Measurements from ENCODE around the gene CSHL1. TPM values are rescaled to one million over a fixed set of nuclear protein-coding genes. Genes with fewer than 3 reads are reported as not detected.
A peak's percentile ranks its signal among the peaks of the same experiment; 100 is the strongest.

The CSHL1 gene
- polyA plus RNA-seq (ENCODE audit: insufficient read length): not detected
- long read RNA-seq, donor 1: 0 reads
- long read RNA-seq, donor 2: 0 reads
- long read RNA-seq, donor 3: 0 reads
- long read RNA-seq, donor 4: 0 reads
- long read RNA-seq, donor 5: 0 reads
- long read RNA-seq, donor 6: 0 reads
- long read RNA-seq, donor 7: 0 reads
- long read RNA-seq, donor 8: 0 reads

- no peak for DNase-seq
Measured at GRCh38 chr17:63911041-63911635, at the start of gene CSHL1. Gene CSHL1, minus strand, starts transcription at chr17:63911258. Its CDS starts 62 bp downstream, at chr17:63911196.

GRCh38 chr17:63960430-63960829 is 49.4 kb upstream of the CSHL1 start:
- no peak for DNase-seq

GRCh38 chr17:63960006-63960405 is 48.9 kb upstream of the CSHL1 start:
- DNase-seq: no peak

- no peak for DNase-seq
Measured at GRCh38 chr17:63956296-63956920, 45.4 kb upstream of the CSHL1 start.

GRCh38 chr17:63955791-63956190 is 44.7 kb upstream of the CSHL1 start:
- no peak for DNase-seq

- DNase-seq: no peak
Measured at GRCh38 chr17:63955232-63955631, 44.2 kb upstream of the CSHL1 start.

- DNase-seq: no peak
Measured at GRCh38 chr17:63954402-63955063, 43.5 kb upstream of the CSHL1 start.

- DNase-seq: no peak
Measured at GRCh38 chr17:63950940-63951907, 40.2 kb upstream of the CSHL1 start.

GRCh38 chr17:63949576-63950250 is 38.7 kb upstream of the CSHL1 start:
- no peak for DNase-seq

- no peak for DNase-seq
Measured at GRCh38 chr17:63948521-63948920, 37.5 kb upstream of the CSHL1 start.

GRCh38 chr17:63947711-63948330 is 36.8 kb upstream of the CSHL1 start:
- no peak for DNase-seq

- DNase-seq: no peak
Measured at GRCh38 chr17:63946440-63947363, 35.6 kb upstream of the CSHL1 start.

- peak; percentile 66 for DNase-seq
Measured at GRCh38 chr17:63945784-63946439, 34.9 kb upstream of the CSHL1 start.

GRCh38 chr17:63944736-63945499 is 33.9 kb upstream of the CSHL1 start:
- DNase-seq: no peak

- no peak for DNase-seq
Measured at GRCh38 chr17:63943745-63944144, 32.7 kb upstream of the CSHL1 start.

GRCh38 chr17:63942309-63942985 is 31.4 kb upstream of the CSHL1 start:
- DNase-seq: no peak

GRCh38 chr17:63941751-63942150 is 30.7 kb upstream of the CSHL1 start:
- no peak for DNase-seq

GRCh38 chr17:63941162-63941561 is 30.1 kb upstream of the CSHL1 start:
- DNase-seq: no peak
